IMR-90 (cell line): ENCODE measurements around the gene DNAJA4. TPM values are rescaled to one million over a fixed set of nuclear protein-coding genes. Genes with fewer than 3 reads are reported as not detected.

Experiments
- ATAC-seq: fragments of 200-7000 bp; cut with Tn5 transposase; 2 replicates; pipeline ENCODE4 v1.9.1; 2020; ENCODE audit warnings: low read depth, mild to moderate bottlenecking, moderate library complexity
- BruUV-seq: library from RNA; stranded (reverse); fragments of 400-500 nt; replicated peaks from 2 replicates; lab custom pipeline; 2021; lab: Mats Ljungman, UMichigan
- CTCF ChIA-PET: fragments of 300-600 bp; formaldehyde crosslinking; extraction: SDS; loops from one replicate; lab custom pipeline; 2021; ENCODE audit warnings: antibody characterized with exemption; lab: Yijun Ruan, JAX
- POLR2A ChIA-PET: fragments of 300-600 bp; sonication (Branson Sonifier 250); formaldehyde crosslinking; loops from one replicate; lab custom pipeline; 2022; ENCODE audit warnings: antibody characterized with exemption; ENCODE audit not compliant: unreplicated experiment; lab: Charles Lee
- DNase-seq: peaks from one replicate; pipeline ENCODE4 v3.0.0; 2013
- H2AFZ ChIP-seq: replicated peaks from 2 replicates; pipeline ENCODE3; 2013; ENCODE audit warnings: low read length, mild to moderate bottlenecking; ENCODE audit not compliant: poor library complexity
- H2AK5ac ChIP-seq: 2 replicates; pipeline ENCODE4 v1.6.1; 2013; ENCODE audit warnings: low read depth, low read length, inconsistent platforms
- H2AK9ac ChIP-seq: replicated peaks from 2 replicates; pipeline ENCODE3; 2013; ENCODE audit warnings: mild to moderate bottlenecking, low read depth, low read length, moderate library complexity; ENCODE audit not compliant: poor library complexity
- H2BK120ac ChIP-seq: 2 replicates; pipeline ENCODE4 v1.6.1; 2013; ENCODE audit warnings: low read depth, low read length, inconsistent platforms
- H2BK15ac ChIP-seq: 3 replicates; pipeline ENCODE4 v1.6.1; 2013; ENCODE audit warnings: low read depth, low read length, inconsistent platforms
- H2BK20ac ChIP-seq: 2 replicates; pipeline ENCODE4 v1.6.1; 2013; ENCODE audit warnings: low read depth, mild to moderate bottlenecking, inconsistent platforms, low read length, moderate library complexity
- H2BK5ac ChIP-seq: 2 replicates; pipeline ENCODE4 v1.6.1; 2013; ENCODE audit warnings: mild to moderate bottlenecking, low read depth, low read length, inconsistent platforms; ENCODE audit not compliant: poor library complexity, severe bottlenecking
- H3K14ac ChIP-seq: replicated peaks from 2 replicates; pipeline ENCODE4 v1.6.1; 2013; ENCODE audit warnings: low read depth, low read length, inconsistent platforms
- H3K18ac ChIP-seq: 2 replicates; pipeline ENCODE4 v1.6.1; 2013; ENCODE audit warnings: low read depth, low read length, control low read depth
- H3K23ac ChIP-seq: 2 replicates; pipeline ENCODE4 v1.6.1; 2013; ENCODE audit warnings: low read depth, low read length, inconsistent platforms
- H3K27ac ChIP-seq: 2 replicates; pipeline ENCODE4 v1.5.1; 2013; ENCODE audit warnings: mild to moderate bottlenecking, control low read depth, low read length; ENCODE audit not compliant: insufficient read depth
- H3K27me3 ChIP-seq: 2 replicates; pipeline ENCODE4 v1.6.1; 2013; ENCODE audit warnings: low read length; ENCODE audit not compliant: control insufficient read depth, insufficient read depth
- H3K36me3 ChIP-seq: 2 replicates; pipeline ENCODE4 v1.6.1; 2013; ENCODE audit warnings: low read length, mixed read lengths; ENCODE audit not compliant: control insufficient read depth, insufficient read depth
- H3K4ac ChIP-seq: 2 replicates; pipeline ENCODE4 v1.6.1; 2013; ENCODE audit warnings: low read depth, low read length, inconsistent platforms
- H3K4me1 ChIP-seq: 2 replicates; pipeline ENCODE4 v1.6.1; 2013; ENCODE audit warnings: low read length, mixed read lengths; ENCODE audit not compliant: control insufficient read depth, insufficient read depth
- H3K4me2 ChIP-seq: 2 replicates; pipeline ENCODE4 v1.6.1; 2013; ENCODE audit warnings: low read depth, mild to moderate bottlenecking, control low read depth, low read length, moderate library complexity
- H3K4me3 ChIP-seq: 2 replicates; pipeline ENCODE4 v1.5.1; 2013; ENCODE audit warnings: low read depth, mild to moderate bottlenecking, control low read depth, low read length, moderate library complexity; ENCODE audit not compliant: insufficient read depth
- H3K56ac ChIP-seq: 2 replicates; pipeline ENCODE4 v1.6.1; 2013; ENCODE audit warnings: low read length, inconsistent platforms; ENCODE audit not compliant: insufficient read depth; ENCODE audit errors: extremely low read depth
- H3K79me1 ChIP-seq, 2 experiments: 2 replicates each; pipeline ENCODE4 v1.6.1; 2013; ENCODE audit warnings: low read length in 2 of 2, inconsistent platforms in 1 of 2, low read depth in 1 of 2
- H3K9ac ChIP-seq: 2 replicates; pipeline ENCODE4 v1.6.1; 2013; ENCODE audit warnings: low read depth, low read length, control low read depth
- H3K9me1 ChIP-seq: 2 replicates; pipeline ENCODE4 v1.6.1; 2013; ENCODE audit warnings: low read length, inconsistent platforms; ENCODE audit not compliant: insufficient read depth
- H3K9me3 ChIP-seq: 2 replicates; pipeline ENCODE4 v1.6.1; 2013; ENCODE audit warnings: low read length; ENCODE audit not compliant: control insufficient read depth, insufficient read depth
- H4K20me1 ChIP-seq: 2 replicates; pipeline ENCODE4 v1.6.1; 2013; ENCODE audit warnings: low read length, inconsistent platforms; ENCODE audit not compliant: insufficient read depth
- H4K5ac ChIP-seq: 2 replicates; pipeline ENCODE4 v1.6.1; 2013; ENCODE audit warnings: mild to moderate bottlenecking, low read depth, low read length, control low read depth
- H4K8ac ChIP-seq, 2 experiments: 2 replicates each; pipeline ENCODE4 v1.6.1; 2013; ENCODE audit warnings: low read depth in 2 of 2, low read length in 2 of 2, control low read depth in 1 of 2, inconsistent platforms in 1 of 2
- H4K91ac ChIP-seq: 2 replicates; pipeline ENCODE4 v1.6.1; 2013; ENCODE audit warnings: low read depth, low read length, inconsistent platforms; ENCODE audit not compliant: insufficient read depth
- BHLHE40 ChIP-seq: fragments of 150-350 bp; IDR thresholded peaks from 2 replicates; pipeline ENCODE4 v1.6.1; 2016; ENCODE audit warnings: mild to moderate bottlenecking, low read depth, low read length
- CEBPB ChIP-seq: IDR thresholded peaks from 2 replicates; pipeline ENCODE4 v1.6.1; 2012; ENCODE audit warnings: low read depth, low read length, improper control_type of control experiment
- CHD1 ChIP-seq: IDR thresholded peaks from 2 replicates; pipeline ENCODE4 v1.6.1; 2012; ENCODE audit warnings: low read depth, low read length, improper control_type of control experiment
- FOS ChIP-seq: fragments of 150-350 bp; IDR thresholded peaks from 2 replicates; pipeline ENCODE4 v1.6.1; 2016; ENCODE audit warnings: low read depth, low read length
- MAZ ChIP-seq: IDR thresholded peaks from 2 replicates; pipeline ENCODE4 v1.6.1; 2012; ENCODE audit warnings: low read depth, mild to moderate bottlenecking, low read length, improper control_type of control experiment, moderate library complexity, borderline replicate concordance
- MXI1 ChIP-seq: IDR thresholded peaks from 2 replicates; pipeline ENCODE4 v1.6.1; 2012; ENCODE audit warnings: low read depth, mild to moderate bottlenecking, low read length, moderate library complexity, borderline replicate concordance
- NFE2L2 ChIP-seq: fragments of 150-350 bp; IDR thresholded peaks from 2 replicates; pipeline ENCODE4 v1.6.1; 2016; ENCODE audit warnings: low read depth, mild to moderate bottlenecking, low read length
- RCOR1 ChIP-seq: IDR thresholded peaks from 2 replicates; pipeline ENCODE4 v1.6.1; 2012; ENCODE audit warnings: mild to moderate bottlenecking, low read length, improper control_type of control experiment; ENCODE audit not compliant: insufficient replicate concordance
- RFX5 ChIP-seq: IDR thresholded peaks from 2 replicates; pipeline ENCODE4 v1.8.0; 2012; ENCODE audit warnings: low read depth, mild to moderate bottlenecking, low read length, moderate library complexity
- SMC3 ChIP-seq: fragments of 150-350 bp; IDR thresholded peaks from 2 replicates; pipeline ENCODE4 v1.6.1; 2016; ENCODE audit warnings: low read depth, mild to moderate bottlenecking, antibody characterized with exemption, low read length, moderate library complexity
- USF2 ChIP-seq: fragments of 150-350 bp; IDR thresholded peaks from 2 replicates; pipeline ENCODE4 v1.6.1; 2017; ENCODE audit warnings: mild to moderate bottlenecking, antibody characterized with exemption, low read length, low read depth
- WGBS, 2 experiments: methylation state at CpG; one replicate each; pipeline versions ENCODE4 v1.1.5 to v1.1.7; 2013; ENCODE audit warnings: missing lambda C conversion rate in 2 of 2; ENCODE audit not compliant: insufficient read length in 1 of 2; ENCODE audit errors: extremely low coverage in 2 of 2; 5-methylcytosine and 5-hydroxymethylcytosine counted together
- dilution Hi-C: fragments of 300-500 bp; cut with HindIII; formaldehyde crosslinking; loops from one replicate; pipeline ENCODE4 v1.14.3; 2018; ENCODE audit warnings: low sequenced_read_pairs; ENCODE audit not compliant: unreplicated experiment
- in situ Hi-C: fragments of 300-500 bp; cut with MboI; formaldehyde crosslinking; loops from 3 replicates; pipeline ENCODE4 v1.14.3; 2019; ENCODE audit warnings: low sequenced_read_pairs, inconsistent platforms, mixed read lengths
- intact Hi-C: fragments of 100-400 bp; cut with micrococcal nuclease; formaldehyde crosslinking; loops from 2 replicates; pipeline ENCODE4 v1.10.0; 2022
- polyA plus RNA-seq, 3 experiments: library from polyadenylated mRNA; depleted of rRNA; stranded (reverse); fragments of >200 nt; gene quantifications; 2 replicates each; pipeline ENCODE4 v1.2.3, GENCODE V29; 2012; ENCODE audit warnings: low replicate concordance in 1 of 3
- total RNA-seq: library from RNA; depleted of rRNA; stranded (reverse); fragments of >200 nt; gene quantifications from 2 replicates; pipeline ENCODE4 v1.2.3, GENCODE V29; 2012

Gene DNAJA4
- total and polyA plus RNA-seq, 2 of the 4 experiments (the other 2 are of a cell fraction): 0.18 to 0.32 TPM

GRCh38 chr15:78291698-78292097 is 27.3 kb downstream of the DNAJA4 start:
- no peak overlapping the region for H2BK5ac ChIP-seq
- H3K4me3 ChIP-seq: no peak overlapping the region
- peaks cover 10 to 38% of the 10 kb centered on the region in 2 experiments for H3K79me1 ChIP-seq
- DNase-seq (no peak), ATAC-seq (no peak)
- in situ Hi-C loops (no loop called here), intact Hi-C loops (no loop called here), dilution Hi-C loops (no loop called here)
- no peak overlapping the region for H2BK20ac ChIP-seq
- no peaks in the 10 kb centered on the region for H3K9me3 ChIP-seq
- H3K56ac ChIP-seq: no peak overlapping the region
- no peak overlapping the region for H4K5ac ChIP-seq
- H3K27me3 ChIP-seq: no peaks in the 10 kb centered on the region
- H2BK120ac ChIP-seq: no peak overlapping the region
- BruUV-seq: no TSS peak
- peaks cover 38% of the 10 kb centered on the region for H3K36me3 ChIP-seq
- no peak overlapping the region for H2BK15ac ChIP-seq
- H3K9me1 ChIP-seq: peaks cover 10% of the 10 kb centered on the region
- no peak overlapping the region for H2AK5ac ChIP-seq
- H4K8ac ChIP-seq: no peak overlapping the region
- no peaks in the 10 kb centered on the region for H3K4me1 ChIP-seq
- H3K9ac ChIP-seq: no peak overlapping the region
- no peak overlapping the region for H3K18ac ChIP-seq
- no peak overlapping the region for H3K4me2 ChIP-seq
- POLR2A ChIA-PET: no interaction called here
- H2AFZ ChIP-seq: no peak overlapping the region
- no peak overlapping the region for H3K27ac ChIP-seq
- CTCF ChIA-PET: no interaction called here
- H3K14ac ChIP-seq: no peak overlapping the region
- H3K23ac ChIP-seq: no peak overlapping the region
- WGBS, 2 experiments: no CpG with 5 or more reads among the region's 2 CpGs
- H2AK9ac ChIP-seq: no peak overlapping the region
- TF ChIP-seq MAZ: no peak
- no peak for TF ChIP-seq RCOR1
- TF ChIP-seq CHD1: no peak
- TF ChIP-seq SMC3: no peak
- TF ChIP-seq FOS: no peak
- TF ChIP-seq BHLHE40: no peak
- TF ChIP-seq RFX5: no peak
- no peak for TF ChIP-seq CEBPB
- no peak for TF ChIP-seq USF2
- no peak for TF ChIP-seq MXI1
- TF ChIP-seq NFE2L2: no peak
- no peak overlapping the region for H3K4ac ChIP-seq
- no peak overlapping the region for H4K91ac ChIP-seq
- no peaks in the 10 kb centered on the region for H4K20me1 ChIP-seq
